ENCODE measurements around the gene PYGL.
"Not testable (repeated sequence)": the region's sequence is repeated elsewhere in the genome, so short reads cannot be mapped to it uniquely, and the experiment has no call there.

Gene PYGL

DNA sequence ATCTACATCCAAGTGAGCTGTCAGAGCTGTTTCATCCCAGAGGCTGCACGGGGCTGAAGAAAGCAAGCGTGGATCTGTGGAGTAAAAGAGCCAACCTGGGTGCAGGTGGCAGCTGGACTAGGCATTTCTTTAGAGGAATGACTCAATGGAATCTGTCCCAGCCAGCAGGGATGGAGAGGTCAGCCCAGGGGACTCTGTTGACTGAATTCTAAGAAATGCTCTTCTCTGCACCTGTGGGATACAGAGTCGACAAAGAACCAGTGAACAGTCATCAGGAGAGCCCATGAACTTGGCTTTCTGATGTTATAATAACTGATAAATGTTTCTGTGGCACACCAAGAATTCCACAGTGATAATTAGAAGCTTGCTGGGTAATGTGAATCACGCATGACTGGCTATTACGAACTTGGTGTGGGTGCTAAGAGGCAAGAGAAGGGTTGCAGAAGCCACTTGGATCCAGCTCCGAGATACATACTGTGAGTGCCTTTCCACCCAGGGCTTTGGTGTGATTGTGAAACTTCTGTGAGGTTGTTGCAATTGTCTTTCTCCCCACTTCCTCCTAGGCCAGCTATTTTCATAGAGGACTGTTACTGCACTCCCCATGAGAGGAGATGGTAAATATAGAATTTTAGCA lies 16.2 kb downstream of the PYGL start:
- H3K36me3 ChIP-seq (ENCODE audit: control insufficient read depth in 2 of 2, insufficient read depth in 2 of 2, low read length in 2 of 2): peaks cover 7 to 14% of the 10 kb centered on the region in 2 donors
- H3K27ac ChIP-seq (ENCODE audit: low read depth in 2 of 2, low read length in 2 of 2): no peak overlapping the region
- no peak overlapping the region for H3K4me3 ChIP-seq (ENCODE audit: low read length in 2 of 2)

DNA sequence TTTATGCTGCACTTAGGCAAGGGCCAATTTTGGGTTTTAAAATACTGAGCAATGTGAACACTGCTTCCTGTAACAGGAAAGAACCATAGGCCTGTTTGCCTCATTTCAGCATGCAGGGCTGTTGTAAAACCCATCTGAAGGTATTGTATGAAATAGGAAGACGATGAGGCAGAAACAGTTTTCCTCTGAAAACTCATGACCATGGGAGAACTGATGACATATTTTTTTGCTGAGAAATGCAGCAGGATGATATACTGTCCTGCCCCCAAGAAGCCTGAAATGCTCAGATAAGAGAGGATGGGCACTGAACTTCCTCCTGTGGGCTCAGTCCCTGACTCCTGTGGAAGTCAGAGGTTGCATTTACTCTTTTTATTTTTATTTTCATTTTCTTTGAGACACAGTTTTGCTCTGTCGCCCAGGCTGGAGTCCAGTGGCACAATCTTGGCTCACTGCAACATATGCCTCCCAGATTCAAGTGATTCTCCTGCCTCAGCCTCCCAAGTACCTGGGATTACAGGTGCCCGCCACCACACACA lies 17.4 kb downstream of the PYGL start:
- H3K36me3 ChIP-seq (ENCODE audit: control insufficient read depth in 2 of 2, insufficient read depth in 2 of 2, low read length in 2 of 2): peaks cover 18% of the 10 kb centered on the region in 2 donors
- H3K27ac ChIP-seq (ENCODE audit: low read depth in 2 of 2, low read length in 2 of 2): no peak overlapping the region
- no peak overlapping the region for H3K4me3 ChIP-seq (ENCODE audit: low read length in 2 of 2)
- H3K27me3 ChIP-seq (ENCODE audit: control insufficient read depth in 2 of 2, insufficient read depth in 2 of 2, low read length in 2 of 2): no peaks in the 10 kb centered on the region
- no peak overlapping the region for H3K9ac ChIP-seq (ENCODE audit: low read depth in 1 of 2, low read length in 2 of 2)
- H3K4me1 ChIP-seq (ENCODE audit: control insufficient read depth in 2 of 2, insufficient read depth in 2 of 2, low read length in 2 of 2): no peaks in the 10 kb centered on the region
- no peaks in the 10 kb centered on the region for H3K9me3 ChIP-seq (ENCODE audit: control insufficient read depth in 2 of 2, low read length in 2 of 2)

More for the DNA sequence above, 16.2 kb downstream of the PYGL start:
- Histone ChIP-seq H3K9me3 (ENCODE audit: control insufficient read depth in 2 of 2, low read length in 2 of 2) (no peaks in the 10 kb centered on the region), H3K27me3 (ENCODE audit: control insufficient read depth in 2 of 2, insufficient read depth in 2 of 2, low read length in 2 of 2) (no peaks in the 10 kb centered on the region), H3K4me1 (ENCODE audit: control insufficient read depth in 2 of 2, insufficient read depth in 2 of 2, low read length in 2 of 2) (no peaks in the 10 kb centered on the region), H3K9ac (ENCODE audit: low read depth in 1 of 2, low read length in 2 of 2) (no peak overlapping the region)

DNA sequence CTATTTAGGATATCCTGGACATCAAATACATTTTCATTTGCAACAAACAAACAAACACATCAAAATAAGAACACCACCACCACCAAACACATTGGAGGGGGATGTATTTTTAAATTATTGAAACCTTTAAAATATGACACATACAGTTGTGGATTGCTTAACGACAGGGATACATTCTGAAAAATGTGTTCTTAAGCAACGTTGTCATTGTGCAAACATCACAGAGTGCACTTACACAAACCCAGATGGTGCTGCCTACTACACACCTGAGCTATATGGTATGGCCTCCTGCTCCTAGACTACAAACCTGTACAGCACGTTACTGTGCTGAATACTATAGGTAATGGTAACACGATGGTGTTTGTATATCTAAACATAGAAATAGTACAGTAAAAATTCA lies 19.4 kb downstream of the PYGL start:
- H3K9ac ChIP-seq (ENCODE audit: low read depth in 1 of 2, low read length in 2 of 2): no peak overlapping the region
- no peaks in the 10 kb centered on the region for H3K27me3 ChIP-seq (ENCODE audit: control insufficient read depth in 2 of 2, insufficient read depth in 2 of 2, low read length in 2 of 2)
- H3K4me3 ChIP-seq (ENCODE audit: low read length in 2 of 2): no peak overlapping the region
- H3K27ac ChIP-seq (ENCODE audit: low read depth in 2 of 2, low read length in 2 of 2): no peak overlapping the region
- H3K4me1 ChIP-seq (ENCODE audit: control insufficient read depth in 2 of 2, insufficient read depth in 2 of 2, low read length in 2 of 2): no peaks in the 10 kb centered on the region
- H3K9me3 ChIP-seq (ENCODE audit: control insufficient read depth in 2 of 2, low read length in 2 of 2): no peaks in the 10 kb centered on the region
- peaks cover 12 to 21% of the 10 kb centered on the region in 2 donors for H3K36me3 ChIP-seq (ENCODE audit: control insufficient read depth in 2 of 2, insufficient read depth in 2 of 2, low read length in 2 of 2)

DNA sequence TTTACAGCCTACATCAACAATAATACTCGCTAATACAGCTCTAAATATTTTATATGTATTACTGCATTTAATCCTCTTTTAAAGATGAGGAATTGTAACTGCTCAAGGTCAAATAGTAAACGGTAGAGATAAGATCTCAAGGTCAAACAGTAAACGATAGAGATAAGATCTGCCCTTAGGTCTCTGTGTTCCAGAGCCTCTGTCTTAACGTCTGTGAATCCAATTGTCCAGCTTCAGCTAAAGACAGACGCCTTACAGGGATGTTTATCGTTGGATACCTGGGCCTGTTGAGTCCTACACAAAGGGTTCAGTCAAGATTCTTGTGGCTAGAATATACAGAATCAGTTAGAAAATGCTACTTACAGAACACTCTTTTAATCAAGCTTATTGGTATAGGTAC lies 20.0 kb downstream of the PYGL start:
- no peak overlapping the region for H3K9ac ChIP-seq (ENCODE audit: low read depth in 1 of 2, low read length in 2 of 2)
- peaks cover 12 to 21% of the 10 kb centered on the region in 2 donors for H3K36me3 ChIP-seq (ENCODE audit: control insufficient read depth in 2 of 2, insufficient read depth in 2 of 2, low read length in 2 of 2)
- no peaks in the 10 kb centered on the region for H3K4me1 ChIP-seq (ENCODE audit: control insufficient read depth in 2 of 2, insufficient read depth in 2 of 2, low read length in 2 of 2)
- no peak overlapping the region for H3K4me3 ChIP-seq (ENCODE audit: low read length in 2 of 2)
- no peak overlapping the region for H3K27ac ChIP-seq (ENCODE audit: low read depth in 2 of 2, low read length in 2 of 2)
- no peaks in the 10 kb centered on the region for H3K27me3 ChIP-seq (ENCODE audit: control insufficient read depth in 2 of 2, insufficient read depth in 2 of 2, low read length in 2 of 2)
- H3K9me3 ChIP-seq (ENCODE audit: control insufficient read depth in 2 of 2, low read length in 2 of 2): no peaks in the 10 kb centered on the region

DNA sequence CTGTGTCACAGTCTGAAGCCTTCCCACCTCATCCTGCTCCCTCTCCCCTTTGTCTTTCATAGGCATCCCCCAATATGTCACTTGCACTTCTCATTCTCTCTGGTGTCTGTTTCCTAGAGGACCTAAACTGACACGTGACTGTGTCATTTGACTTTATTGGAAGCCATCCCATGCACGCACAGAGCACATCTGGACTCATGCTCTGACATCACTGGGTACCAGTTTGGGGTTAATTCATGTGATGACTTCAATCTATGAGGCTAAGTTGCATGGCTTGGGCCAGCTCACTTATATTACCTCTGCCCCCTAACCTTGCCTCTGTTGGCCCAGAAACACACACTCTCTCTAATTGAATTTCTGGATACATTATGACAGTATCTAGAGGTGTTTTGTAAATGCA lies 21.5 kb downstream of the PYGL start:
- Histone ChIP-seq H3K4me1 (ENCODE audit: control insufficient read depth in 2 of 2, insufficient read depth in 2 of 2, low read length in 2 of 2) (no peaks in the 10 kb centered on the region), H3K27me3 (ENCODE audit: control insufficient read depth in 2 of 2, insufficient read depth in 2 of 2, low read length in 2 of 2) (no peaks in the 10 kb centered on the region), H3K9ac (ENCODE audit: low read depth in 1 of 2, low read length in 2 of 2) (no peak overlapping the region), H3K27ac (ENCODE audit: low read depth in 2 of 2, low read length in 2 of 2) (no peak overlapping the region), H3K9me3 (ENCODE audit: control insufficient read depth in 2 of 2, low read length in 2 of 2) (no peaks in the 10 kb centered on the region), H3K4me3 (ENCODE audit: low read length in 2 of 2) (no peak overlapping the region), H3K36me3 (ENCODE audit: control insufficient read depth in 2 of 2, insufficient read depth in 2 of 2, low read length in 2 of 2) (peaks cover 12 to 21% of the 10 kb centered on the region in 2 donors)

DNA sequence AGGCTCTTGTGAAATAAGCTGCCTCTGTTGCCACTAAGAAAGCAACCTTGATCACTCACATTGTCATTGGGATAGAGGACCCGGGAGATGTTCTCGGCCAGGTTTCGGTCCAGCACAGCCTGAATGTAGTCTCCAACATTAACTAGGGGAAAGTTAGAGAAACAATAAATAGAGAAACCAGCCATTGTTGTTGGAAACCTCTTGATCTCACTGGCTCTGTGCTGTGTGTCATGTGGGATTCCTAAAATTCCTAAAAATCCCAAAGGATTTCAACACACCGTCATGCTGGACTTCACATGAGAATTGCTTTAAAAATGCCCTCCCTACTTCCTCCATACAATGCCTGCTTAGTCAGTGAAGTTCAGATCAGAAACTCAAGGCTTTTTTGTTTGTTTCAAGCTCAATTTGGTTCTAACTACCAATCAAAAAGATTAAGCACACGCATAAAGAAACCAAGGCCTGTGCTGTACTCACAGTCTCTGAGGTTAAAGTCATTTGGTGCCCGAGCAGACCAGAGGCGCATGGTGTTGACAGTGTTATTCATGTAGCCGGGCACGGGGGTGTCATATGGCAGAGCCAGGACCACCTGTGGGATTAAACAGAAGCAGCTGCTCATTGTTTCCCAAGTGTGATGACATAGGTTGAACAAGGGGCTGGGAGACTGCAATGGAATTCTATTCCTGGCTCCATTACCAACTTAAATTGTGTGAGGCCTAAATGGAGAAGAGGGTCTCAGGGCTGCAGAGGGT lies 23.6 kb downstream of the PYGL start:
- H3K36me3 ChIP-seq (ENCODE audit: control insufficient read depth in 2 of 2, insufficient read depth in 2 of 2, low read length in 2 of 2): peaks cover 25 to 37% of the 10 kb centered on the region in 2 donors
- H3K9me3 ChIP-seq (ENCODE audit: control insufficient read depth in 2 of 2, low read length in 2 of 2): no peaks in the 10 kb centered on the region
- no peaks in the 10 kb centered on the region for H3K27me3 ChIP-seq (ENCODE audit: control insufficient read depth in 2 of 2, insufficient read depth in 2 of 2, low read length in 2 of 2)
- no peaks in the 10 kb centered on the region for H3K4me1 ChIP-seq (ENCODE audit: control insufficient read depth in 2 of 2, insufficient read depth in 2 of 2, low read length in 2 of 2)
- H3K27ac ChIP-seq (ENCODE audit: low read depth in 2 of 2, low read length in 2 of 2): no peak overlapping the region
- H3K4me3 ChIP-seq (ENCODE audit: low read length in 2 of 2): no peak overlapping the region
- H3K9ac ChIP-seq (ENCODE audit: low read depth in 1 of 2, low read length in 2 of 2): no peak overlapping the region

DNA sequence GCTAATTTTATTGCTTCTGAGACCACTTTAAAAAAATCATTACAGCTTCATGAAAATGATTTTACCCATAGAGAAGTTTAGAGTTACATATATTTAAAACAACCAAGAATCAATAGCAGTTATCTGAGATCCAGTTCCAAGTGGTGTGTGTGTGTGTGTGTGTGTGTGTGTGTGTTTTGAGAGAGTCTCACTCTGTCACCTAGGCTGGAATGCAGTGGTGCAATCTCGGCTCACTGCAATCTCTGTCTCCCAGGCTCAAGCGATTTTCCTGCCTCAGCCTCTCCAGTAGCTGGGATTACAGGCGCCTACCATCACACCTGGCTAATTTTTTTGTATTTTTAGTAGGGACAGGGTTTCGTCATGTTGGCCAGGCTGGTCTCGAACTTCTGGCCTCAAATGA lies 24.8 kb downstream of the PYGL start:
- H3K27me3 ChIP-seq (ENCODE audit: control insufficient read depth in 2 of 2, insufficient read depth in 2 of 2, low read length in 2 of 2); H3K4me1 ChIP-seq (ENCODE audit: control insufficient read depth in 2 of 2, insufficient read depth in 2 of 2, low read length in 2 of 2); H3K9ac ChIP-seq (ENCODE audit: low read depth in 1 of 2, low read length in 2 of 2); H3K9me3 ChIP-seq (ENCODE audit: control insufficient read depth in 2 of 2, low read length in 2 of 2); H3K4me3 ChIP-seq (ENCODE audit: low read length in 2 of 2); H3K27ac ChIP-seq (ENCODE audit: low read depth in 2 of 2, low read length in 2 of 2): not testable (repeated sequence)
- H3K36me3 ChIP-seq (ENCODE audit: control insufficient read depth in 2 of 2, insufficient read depth in 2 of 2, low read length in 2 of 2): peaks cover 27 to 47% of the 10 kb centered on the region in 2 donors

DNA sequence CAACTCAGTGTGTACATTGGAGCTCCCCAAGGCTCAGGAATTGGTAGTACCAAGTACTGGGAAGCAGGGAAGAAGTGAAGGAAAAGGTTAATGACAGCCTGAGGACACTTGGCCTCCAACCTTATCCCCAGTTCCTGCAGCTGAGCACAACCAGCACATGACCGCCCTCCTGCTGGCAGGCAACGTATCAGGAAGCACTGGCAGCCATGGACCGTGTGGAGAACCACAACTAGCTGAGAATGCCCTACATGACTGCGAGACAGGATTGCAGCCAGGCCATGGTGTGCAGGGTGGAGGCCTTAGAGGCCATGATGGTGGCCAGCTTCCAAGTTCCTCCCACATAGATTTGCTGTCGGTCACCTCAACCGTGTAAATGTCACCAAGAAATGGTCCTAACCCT lies 26.8 kb downstream of the PYGL start:
- H3K36me3 ChIP-seq (ENCODE audit: control insufficient read depth in 2 of 2, insufficient read depth in 2 of 2, low read length in 2 of 2): peaks cover 21 to 49% of the 10 kb centered on the region in 2 donors
- H3K4me3 ChIP-seq (ENCODE audit: low read length in 2 of 2): no peak overlapping the region
- H3K4me1 ChIP-seq (ENCODE audit: control insufficient read depth in 2 of 2, insufficient read depth in 2 of 2, low read length in 2 of 2): no peaks in the 10 kb centered on the region
- no peak overlapping the region for H3K9ac ChIP-seq (ENCODE audit: low read depth in 1 of 2, low read length in 2 of 2)
- H3K9me3 ChIP-seq (ENCODE audit: control insufficient read depth in 2 of 2, low read length in 2 of 2): no peaks in the 10 kb centered on the region
- H3K27me3 ChIP-seq (ENCODE audit: control insufficient read depth in 2 of 2, insufficient read depth in 2 of 2, low read length in 2 of 2): no peaks in the 10 kb centered on the region
- no peak overlapping the region for H3K27ac ChIP-seq (ENCODE audit: low read depth in 2 of 2, low read length in 2 of 2)

DNA sequence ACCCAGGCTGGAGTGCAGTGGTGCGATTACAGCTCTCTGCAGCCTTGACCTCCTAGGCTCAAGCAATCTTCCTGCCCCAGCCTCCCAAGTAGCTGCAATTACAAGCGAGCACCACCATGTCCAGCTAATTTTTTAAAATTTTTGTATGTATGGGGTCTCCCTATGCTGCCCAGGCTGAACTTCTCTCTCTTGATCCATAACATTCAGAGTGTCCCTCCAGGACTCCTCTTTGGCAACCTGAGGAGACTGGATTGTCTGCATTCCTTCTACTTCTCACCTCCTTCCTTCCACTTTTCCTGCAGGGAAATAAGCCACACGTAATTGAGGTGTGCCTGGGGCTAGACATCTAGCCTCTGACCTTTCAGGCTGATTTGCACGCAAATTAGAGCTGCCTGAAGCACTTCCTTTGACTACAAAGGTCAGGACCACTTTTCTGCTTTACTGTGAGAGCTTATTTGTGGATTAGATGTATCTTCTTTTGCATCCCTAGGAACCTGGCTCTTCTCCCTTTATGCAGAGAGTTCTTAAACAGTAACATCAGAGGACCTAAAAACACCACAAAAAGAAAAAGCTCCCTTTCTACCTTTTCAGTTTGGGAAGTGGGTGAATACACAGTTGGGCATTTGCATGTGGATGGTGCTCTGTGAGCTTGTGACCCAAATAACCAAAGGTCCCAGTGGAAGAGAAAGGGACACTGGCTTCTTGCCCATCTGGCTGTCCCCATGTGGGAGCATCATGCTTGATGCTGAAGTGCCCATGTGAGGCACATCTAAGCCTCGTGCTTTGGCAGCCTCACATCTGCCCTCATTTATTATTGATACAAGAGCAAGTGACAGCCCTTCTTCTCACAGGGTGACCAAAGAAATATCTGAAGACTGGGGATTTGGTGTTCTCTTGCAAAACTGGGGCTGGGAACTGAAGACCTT lies 33.5 kb downstream of the PYGL start:
- Histone ChIP-seq H3K36me3 (ENCODE audit: control insufficient read depth in 2 of 2, insufficient read depth in 2 of 2, low read length in 2 of 2) (peaks cover 42 to 62% of the 10 kb centered on the region in 2 donors), H3K9ac (ENCODE audit: low read depth in 1 of 2, low read length in 2 of 2) (no peak overlapping the region), H3K9me3 (ENCODE audit: control insufficient read depth in 2 of 2, low read length in 2 of 2) (no peaks in the 10 kb centered on the region), H3K27ac (ENCODE audit: low read depth in 2 of 2, low read length in 2 of 2) (no peak overlapping the region), H3K4me1 (ENCODE audit: control insufficient read depth in 2 of 2, insufficient read depth in 2 of 2, low read length in 2 of 2) (no peaks in the 10 kb centered on the region), H3K27me3 (ENCODE audit: control insufficient read depth in 2 of 2, insufficient read depth in 2 of 2, low read length in 2 of 2) (no peaks in the 10 kb centered on the region), H3K4me3 (ENCODE audit: low read length in 2 of 2) (no peak overlapping the region)
